Glomerular endothelial cell (primary cell): ENCODE data around the gene DNAJC28. TPM values are rescaled to one million over a fixed set of nuclear protein-coding genes. Genes with fewer than 3 reads are reported as not detected.
"Not testable (repeated sequence)": the region's sequence is repeated elsewhere in the genome, so short reads cannot be mapped to it uniquely, and the experiment has no call there.

Experiments used
- DNase-seq: peaks from one replicate; pipeline ENCODE4 v3.0.0-alpha.2; 2011; ENCODE audit warnings: low read depth, low spot score; ENCODE audit errors: extremely low read depth
- total RNA-seq: library from RNA; depleted of rRNA; stranded (reverse); fragments of >200 nt; gene quantifications from 2 replicates; pipeline ENCODE4 v1.2.3, GENCODE V29; 2015

The DNAJC28 gene, protein sequence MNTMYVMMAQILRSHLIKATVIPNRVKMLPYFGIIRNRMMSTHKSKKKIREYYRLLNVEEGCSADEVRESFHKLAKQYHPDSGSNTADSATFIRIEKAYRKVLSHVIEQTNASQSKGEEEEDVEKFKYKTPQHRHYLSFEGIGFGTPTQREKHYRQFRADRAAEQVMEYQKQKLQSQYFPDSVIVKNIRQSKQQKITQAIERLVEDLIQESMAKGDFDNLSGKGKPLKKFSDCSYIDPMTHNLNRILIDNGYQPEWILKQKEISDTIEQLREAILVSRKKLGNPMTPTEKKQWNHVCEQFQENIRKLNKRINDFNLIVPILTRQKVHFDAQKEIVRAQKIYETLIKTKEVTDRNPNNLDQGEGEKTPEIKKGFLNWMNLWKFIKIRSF
- 0.24 and 1.8 TPM in 2 replicates for total RNA-seq

DNA sequence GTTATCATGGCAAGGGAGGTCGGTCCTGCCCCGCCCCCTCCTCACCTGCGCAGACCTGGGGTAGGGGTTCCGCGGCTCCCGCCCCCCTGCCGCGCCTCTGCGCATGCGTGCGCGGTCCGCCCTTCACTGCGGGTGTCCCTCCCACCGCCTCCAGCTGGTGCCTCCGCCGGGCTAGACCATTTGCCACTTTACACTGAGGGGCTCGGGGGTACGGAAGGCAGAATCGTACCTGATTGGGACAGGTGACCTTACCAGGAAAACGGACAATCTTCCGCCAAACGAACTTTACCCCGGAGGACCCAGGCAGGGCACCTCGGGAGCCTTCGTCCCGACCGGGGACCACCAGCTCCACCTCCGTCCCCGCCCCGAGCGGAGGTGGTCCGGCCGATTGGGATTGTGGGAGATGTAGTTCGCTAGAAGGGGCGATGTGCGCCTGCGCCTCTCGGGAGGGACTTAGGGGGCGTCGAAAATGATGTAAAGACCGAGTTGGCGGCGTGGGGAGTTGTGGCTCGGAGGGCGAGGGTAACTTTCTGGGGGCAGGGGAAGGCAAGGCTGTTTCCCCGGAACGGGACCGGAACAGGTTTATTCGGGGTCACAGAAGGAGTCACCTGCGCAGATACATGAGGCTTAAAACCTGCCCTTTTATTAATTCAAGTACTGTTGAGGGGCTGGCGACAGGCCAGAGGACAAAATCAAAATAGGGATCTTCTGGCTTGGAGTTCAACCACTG is at the start of gene DNAJC28:
Gene DNAJC28 (minus strand): TSS at position 344 of the 730 bp plus-strand sequence. CDS start 2,323 bp downstream, outside the sequence.
- peak; percentile 68 for DNase-seq

- DNase-seq: no peak
These were observed 49.7 kb upstream of the DNAJC28 start for GRCh38 chr21:33541105-33541711.

- DNase-seq: no peak
These were observed 49.2 kb upstream of the DNAJC28 start for GRCh38 chr21:33540711-33541104.

DNA sequence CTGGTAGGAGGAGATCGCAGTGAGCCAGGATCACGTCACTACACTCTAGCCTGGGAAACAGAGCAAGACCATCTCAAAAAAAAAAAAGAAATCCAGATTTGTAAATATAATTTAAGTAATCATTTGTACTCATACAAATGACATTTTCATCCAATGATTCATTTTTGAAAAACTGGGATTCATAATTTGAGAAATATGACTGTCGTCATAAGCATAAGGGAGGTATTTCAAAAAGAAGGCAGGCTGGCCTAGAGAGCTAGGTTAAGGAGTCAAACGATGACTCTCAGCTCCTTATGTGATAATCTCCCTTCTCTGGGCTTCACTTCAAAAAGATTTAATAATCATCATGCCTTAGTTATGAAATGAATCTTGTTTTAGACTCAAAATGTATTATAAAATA is 48.1 kb upstream of the DNAJC28 start:
- no peak for DNase-seq

GRCh38 chr21:33537212-33537611 is 45.7 kb upstream of the DNAJC28 start:
- DNase-seq: no peak

DNA sequence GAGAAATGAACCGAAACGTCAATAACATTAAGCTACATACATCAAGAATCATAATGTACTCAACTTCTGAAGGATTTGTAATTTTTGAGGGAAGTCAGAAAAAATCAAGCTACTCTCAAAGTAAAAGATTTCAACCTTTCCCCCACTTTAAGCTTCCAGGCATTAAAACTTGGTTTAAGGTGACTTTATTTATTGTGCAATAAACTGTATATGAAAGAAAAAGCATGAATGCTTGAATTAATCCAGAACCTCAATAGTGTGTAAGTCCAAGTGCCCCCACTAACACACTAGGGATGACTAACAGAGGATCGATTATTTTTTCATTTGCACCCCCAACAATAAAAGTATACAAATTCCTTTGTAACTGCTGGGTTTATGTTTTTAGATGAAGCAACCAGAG is 39.5 kb upstream of the DNAJC28 start:
- DNase-seq: no peak

DNA sequence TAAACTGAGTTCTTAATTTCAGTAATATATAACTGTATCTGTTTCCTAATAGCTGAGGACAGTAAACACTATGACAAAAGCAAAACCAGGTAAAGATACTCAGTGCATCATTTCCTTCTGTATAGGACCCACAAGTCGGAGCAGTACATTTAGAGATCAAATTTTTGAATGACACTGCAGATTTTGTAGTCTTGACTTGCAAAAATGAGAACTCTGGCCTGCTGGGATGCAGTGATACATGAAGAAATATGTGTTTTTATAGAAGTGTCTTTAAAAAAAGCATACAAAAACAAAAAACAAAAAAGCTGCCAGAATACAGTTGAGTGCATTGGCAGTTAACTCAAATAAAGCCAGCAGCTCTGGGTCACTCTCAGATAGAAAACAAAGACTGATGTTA is 31.4 kb upstream of the DNAJC28 start:
- DNase-seq: no peak

DNA sequence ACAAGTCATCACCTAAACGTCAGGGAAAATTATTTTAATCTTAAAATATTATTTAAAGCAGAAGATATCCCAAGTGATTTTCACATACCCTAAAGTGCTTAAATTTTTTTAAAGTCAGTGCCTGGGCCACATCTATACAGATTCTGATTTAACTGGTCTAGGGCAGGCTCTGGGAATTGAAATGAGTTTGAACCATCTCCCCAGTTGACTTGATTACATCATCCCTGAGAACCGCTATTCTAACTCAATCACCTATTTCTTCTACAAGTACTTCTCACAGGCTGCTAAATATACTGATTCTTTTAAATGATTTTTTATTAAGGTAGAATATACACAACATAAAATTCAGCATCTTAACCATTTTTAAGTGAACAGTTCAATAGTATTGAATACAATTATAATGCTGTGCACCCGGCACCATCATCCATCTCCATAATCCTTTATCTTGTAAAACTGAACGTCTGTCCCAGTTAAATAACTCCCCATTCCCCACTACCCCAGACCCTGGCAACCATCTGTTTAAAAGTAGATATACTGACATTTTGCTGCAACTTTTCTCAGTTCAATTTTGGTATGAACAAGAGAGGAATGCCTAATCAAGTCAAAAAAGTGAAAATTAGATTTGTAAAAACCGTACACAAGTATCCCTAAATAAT is 30.9 kb upstream of the DNAJC28 start:
- DNase-seq: no peak

DNA sequence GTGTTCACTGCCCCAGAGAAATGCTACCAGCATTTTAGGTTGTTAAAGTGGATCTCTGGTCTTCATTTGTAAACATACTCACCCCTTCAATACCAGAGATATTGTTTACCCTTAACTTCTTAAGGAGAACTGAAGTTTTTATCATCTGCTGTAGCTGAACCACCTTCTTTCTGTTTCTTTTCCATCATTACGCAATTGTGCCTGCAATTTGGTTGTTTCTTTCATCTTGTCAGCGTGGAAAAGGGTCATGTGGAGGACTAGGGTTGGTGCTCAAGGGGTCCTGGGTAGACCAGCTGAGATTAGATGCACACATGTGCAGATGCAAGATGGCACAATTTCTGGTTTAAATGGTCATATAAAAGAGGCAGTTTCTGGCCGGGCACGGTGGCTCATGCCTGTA is 27.4 kb upstream of the DNAJC28 start:
- DNase-seq: no peak

GRCh38 chr21:33514229-33514628 is 22.7 kb upstream of the DNAJC28 start:
- no peak for DNase-seq

- DNase-seq: no peak
These were observed 21.0 kb upstream of the DNAJC28 start for GRCh38 chr21:33512481-33512880.

DNA sequence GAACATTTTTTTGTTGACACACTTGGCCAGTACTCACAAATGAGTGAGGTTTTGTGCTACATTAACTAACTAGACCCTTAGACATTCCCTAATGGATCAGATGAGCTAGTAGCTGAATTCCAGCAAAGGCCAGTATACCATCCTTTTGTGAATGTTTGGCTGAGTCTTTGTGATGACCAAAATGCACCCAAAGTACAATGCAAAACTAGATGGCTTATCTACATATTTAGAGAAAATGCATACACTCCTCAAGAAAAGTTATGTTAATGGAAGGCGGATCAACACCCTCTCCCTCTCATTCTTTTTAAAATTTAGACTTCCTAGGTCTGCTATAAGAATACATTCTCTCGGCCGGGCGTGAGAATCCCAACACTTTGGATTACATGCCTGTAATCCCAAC is 20.1 kb upstream of the DNAJC28 start:
- no peak for DNase-seq

DNA sequence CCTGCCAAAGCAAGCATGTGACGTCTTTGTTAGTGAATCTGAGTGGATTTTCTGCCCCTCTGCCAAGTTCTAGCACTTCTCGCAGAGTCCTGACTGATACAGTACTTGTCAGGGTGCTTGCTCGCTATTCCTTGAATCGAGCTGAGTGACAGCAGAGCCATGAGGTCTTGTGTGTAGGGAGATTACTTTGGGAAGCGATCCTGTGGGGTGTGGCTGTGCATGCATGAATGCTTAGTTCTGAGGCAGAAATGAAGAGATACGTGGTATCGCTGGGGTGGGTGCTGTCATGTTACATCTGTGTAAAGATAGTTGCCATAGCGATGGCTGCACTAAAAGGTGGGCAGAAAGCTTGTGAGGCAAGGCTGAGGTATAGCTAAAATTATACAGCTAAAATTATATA is 19.3 kb upstream of the DNAJC28 start:
- DNase-seq: no peak

- DNase-seq: not testable (repeated sequence)
These were observed 15.5 kb upstream of the DNAJC28 start for GRCh38 chr21:33507003-33507402.

DNA sequence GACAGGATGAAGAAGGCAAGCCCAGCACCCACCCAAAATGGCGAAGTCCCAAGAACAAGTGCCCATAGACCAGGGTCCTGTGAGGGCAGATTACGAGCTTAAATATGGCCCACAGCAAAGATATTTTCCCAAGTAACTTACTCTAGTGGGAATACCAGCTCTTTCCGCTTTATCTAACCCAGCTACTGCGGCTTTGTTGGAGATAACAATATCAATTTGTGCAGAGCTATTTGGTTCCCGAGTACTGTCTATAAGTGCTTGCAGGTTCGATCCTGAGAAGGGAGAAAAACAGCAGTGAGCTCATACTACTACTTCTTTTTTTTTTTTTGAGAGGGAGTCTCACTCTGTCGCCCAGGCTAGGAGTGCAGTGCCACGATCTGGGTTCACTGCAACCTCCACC is 14.3 kb upstream of the DNAJC28 start:
- DNase-seq: no peak

- DNase-seq: no peak
These were observed 4.8 kb upstream of the DNAJC28 start for GRCh38 chr21:33496345-33496744.

GRCh38 chr21:33495743-33496142 is 4.2 kb upstream of the DNAJC28 start:
- DNase-seq: no peak

DNA sequence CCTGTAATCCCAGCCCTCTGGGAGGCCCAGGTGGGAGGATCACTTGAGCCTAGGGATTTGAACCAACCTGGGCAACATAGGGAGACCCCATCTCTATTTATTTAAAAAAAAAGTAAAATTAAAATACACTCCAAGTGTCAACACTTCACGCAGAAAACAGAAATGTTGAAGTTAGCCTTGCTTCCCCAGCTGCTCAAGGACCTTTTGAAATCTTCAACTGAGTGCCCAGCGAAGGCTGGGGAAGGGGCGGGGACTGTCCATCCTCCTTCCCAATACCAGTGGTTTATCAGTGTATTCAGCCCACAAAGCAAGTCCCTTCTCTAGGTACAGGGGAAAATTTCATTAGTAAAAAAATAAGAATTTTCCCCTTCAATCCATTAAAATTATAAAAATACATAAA is 2.2 kb upstream of the DNAJC28 start:
- DNase-seq: no peak

GRCh38 chr21:33492571-33492970 is 1.1 kb upstream of the DNAJC28 start:
- no peak for DNase-seq

GRCh38 chr21:33490991-33491372 is 534 bp downstream of the DNAJC28 start:
- no peak for DNase-seq

DNA sequence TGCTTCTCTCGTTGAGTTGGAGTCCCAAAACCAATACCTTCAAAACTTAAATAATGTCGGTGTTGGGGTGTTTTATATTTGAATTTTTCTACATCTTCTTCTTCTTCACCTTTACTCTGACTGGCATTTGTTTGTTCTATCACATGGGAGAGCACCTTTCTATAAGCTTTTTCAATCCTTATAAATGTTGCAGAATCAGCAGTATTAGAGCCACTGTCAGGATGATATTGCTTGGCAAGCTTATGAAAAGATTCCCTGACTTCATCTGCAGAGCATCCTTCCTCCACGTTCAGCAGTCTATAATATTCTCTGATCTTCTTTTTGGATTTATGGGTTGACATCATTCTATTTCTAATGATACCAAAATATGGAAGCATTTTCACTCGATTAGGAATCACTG is 2.6 kb downstream of the DNAJC28 start:
- no peak for DNase-seq
